ENCODE measurements around the gene B4GALNT3.

DNA sequence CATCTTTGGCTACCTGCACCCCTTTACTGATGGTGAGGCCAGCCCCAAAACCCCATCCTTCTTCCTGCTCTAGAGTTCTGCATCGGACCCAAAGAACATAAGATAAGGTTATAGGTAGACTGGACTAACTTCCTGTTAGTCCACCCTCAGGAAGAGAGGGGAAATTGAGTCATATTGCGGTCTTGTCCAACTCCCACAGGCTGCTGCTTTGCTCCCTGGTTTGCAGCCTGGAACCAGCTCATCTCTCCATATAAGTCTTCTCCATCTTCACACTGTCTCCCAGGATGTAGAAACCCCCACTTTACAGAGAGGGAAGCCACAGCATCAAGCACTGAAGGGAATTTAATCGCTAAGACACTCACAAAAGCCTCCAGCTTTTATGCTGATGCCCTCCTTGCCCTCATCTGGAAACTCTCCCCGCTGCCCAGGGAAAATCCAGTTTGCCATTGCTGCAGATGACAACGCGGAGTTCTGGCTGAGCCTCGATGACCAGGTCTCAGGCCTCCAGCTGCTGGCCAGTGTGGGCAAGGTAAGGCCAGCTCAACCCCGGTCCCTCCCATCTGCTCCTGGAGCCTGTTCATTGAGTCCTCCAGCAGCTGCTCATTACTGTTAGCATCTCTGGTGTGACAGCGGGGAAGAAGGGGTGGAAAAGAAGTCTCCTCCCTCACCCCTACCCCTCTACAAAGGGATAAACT lies 85.3 kb downstream of the B4GALNT3 start:
- TF ChIP-seq, protein P1, sequence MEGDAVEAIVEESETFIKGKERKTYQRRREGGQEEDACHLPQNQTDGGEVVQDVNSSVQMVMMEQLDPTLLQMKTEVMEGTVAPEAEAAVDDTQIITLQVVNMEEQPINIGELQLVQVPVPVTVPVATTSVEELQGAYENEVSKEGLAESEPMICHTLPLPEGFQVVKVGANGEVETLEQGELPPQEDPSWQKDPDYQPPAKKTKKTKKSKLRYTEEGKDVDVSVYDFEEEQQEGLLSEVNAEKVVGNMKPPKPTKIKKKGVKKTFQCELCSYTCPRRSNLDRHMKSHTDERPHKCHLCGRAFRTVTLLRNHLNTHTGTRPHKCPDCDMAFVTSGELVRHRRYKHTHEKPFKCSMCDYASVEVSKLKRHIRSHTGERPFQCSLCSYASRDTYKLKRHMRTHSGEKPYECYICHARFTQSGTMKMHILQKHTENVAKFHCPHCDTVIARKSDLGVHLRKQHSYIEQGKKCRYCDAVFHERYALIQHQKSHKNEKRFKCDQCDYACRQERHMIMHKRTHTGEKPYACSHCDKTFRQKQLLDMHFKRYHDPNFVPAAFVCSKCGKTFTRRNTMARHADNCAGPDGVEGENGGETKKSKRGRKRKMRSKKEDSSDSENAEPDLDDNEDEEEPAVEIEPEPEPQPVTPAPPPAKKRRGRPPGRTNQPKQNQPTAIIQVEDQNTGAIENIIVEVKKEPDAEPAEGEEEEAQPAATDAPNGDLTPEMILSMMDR (conservative IDR thresholded peaks at IDR 0.05 in 1 of 2, IDR thresholded peaks at IDR 0.05 in 1 of 2; ENCODE audit: low read depth in 1 of 2, low read length in 2 of 2), result no peak
- no peak for TF ChIP-seq EZH2 (IDR thresholded peaks at IDR 0.05; ENCODE audit: low read length, missing control alignments)

Measured in fibroblast of lung (primary cell).